K562 (cell line): ENCODE data around the gene DYNLT2. TPM values are rescaled to one million over a fixed set of nuclear protein-coding genes. Genes with fewer than 3 reads are reported as not detected.

ENCODE experiments used
- ARHGAP35 ChIP-seq: fragments of 450-650 bp; IDR thresholded peaks from 2 replicates; pipeline ENCODE4 v1.6.1; 2018; ENCODE audit not compliant: partially characterized antibody
- ARID1B ChIP-seq: fragments of 450-650 bp; IDR thresholded peaks from 2 replicates; pipeline ENCODE4 v1.6.1; 2016; ENCODE audit warnings: antibody characterized with exemption, mild to moderate bottlenecking, inconsistent platforms
- EWSR1 ChIP-seq: fragments of 450-650 bp; IDR thresholded peaks from 2 replicates; pipeline ENCODE4 v1.6.1; 2018; ENCODE audit warnings: borderline replicate concordance, mild to moderate bottlenecking, low read depth, moderate library complexity; ENCODE audit not compliant: partially characterized antibody
- GATAD2B ChIP-seq: fragments of 450-650 bp; IDR thresholded peaks from 2 replicates; pipeline ENCODE4 v1.6.1; 2017; ENCODE audit warnings: mild to moderate bottlenecking, borderline replicate concordance
- HDAC2 ChIP-seq: fragments of 450-650 bp; IDR thresholded peaks from 2 replicates; pipeline ENCODE4 v1.6.1; 2016; ENCODE audit warnings: mild to moderate bottlenecking
- KLF10 ChIP-seq: fragments of 250-450 bp; sonication (Bioruptor Pico); IDR thresholded peaks from 2 replicates; pipeline ENCODE4 v1.6.1; 2021; ENCODE audit warnings: matching md5 sums
- NFIC ChIP-seq: fragments of 450-650 bp; IDR thresholded peaks from 2 replicates; pipeline ENCODE4 v1.6.1; 2017; ENCODE audit warnings: mild to moderate bottlenecking, inconsistent platforms
- NUFIP1 ChIP-seq: fragments of 450-650 bp; IDR thresholded peaks from 2 replicates; pipeline ENCODE4 v1.6.1; 2018; ENCODE audit not compliant: partially characterized antibody
- OTX1 ChIP-seq: fragments of 450-650 bp; formaldehyde crosslinking; IDR thresholded peaks from 2 replicates; pipeline ENCODE4 v1.4.0; 2022; ENCODE audit warnings: mild to moderate bottlenecking
- PHTF2 ChIP-seq: fragments of 250-450 bp; sonication (Bioruptor Pico); IDR thresholded peaks from 2 replicates; pipeline ENCODE4 v1.5.0; 2021; ENCODE audit warnings: mild to moderate bottlenecking
- PKNOX1 ChIP-seq: fragments of 450-650 bp; IDR thresholded peaks from 2 replicates; pipeline ENCODE4 v1.6.1; 2016
- RNF2 ChIP-seq: sonication (generic); IDR thresholded peaks from 2 replicates; pipeline ENCODE4 v1.6.1; 2016
- SRSF9 ChIP-seq: fragments of 200-400 bp; formaldehyde crosslinking; IDR thresholded peaks from 2 replicates; pipeline ENCODE4 v1.6.1; 2017; ENCODE audit warnings: low read depth, low read length, borderline replicate concordance
- TCF7L2 ChIP-seq: fragments of 150-350 bp; IDR thresholded peaks from 2 replicates; pipeline ENCODE4 v1.6.1; 2016; ENCODE audit warnings: low read depth, mild to moderate bottlenecking, low read length, moderate library complexity
- ZNF449 ChIP-seq: fragments of 250-450 bp; sonication (Bioruptor Pico); IDR thresholded peaks from 2 replicates; pipeline ENCODE4 v1.8.0; 2022; ENCODE audit warnings: moderate library complexity, mild to moderate bottlenecking, inconsistent platforms
- ZNF583 ChIP-seq: fragments of 250-450 bp; sonication (Bioruptor Pico); IDR thresholded peaks from 2 replicates; pipeline ENCODE4 v1.4.0; 2020
- ZNF592 ChIP-seq: fragments of 450-650 bp; IDR thresholded peaks from 2 replicates; pipeline ENCODE4 v1.6.1; 2017; ENCODE audit warnings: antibody characterized with exemption, mild to moderate bottlenecking
- ZNF699 ChIP-seq: fragments of 250-450 bp; sonication (Bioruptor Pico); IDR thresholded peaks from 2 replicates; pipeline ENCODE4 v1.8.0; 2021; ENCODE audit warnings: mild to moderate bottlenecking, moderate library complexity; ENCODE audit not compliant: insufficient replicate concordance
- polyA plus RNA-seq, 8 experiments: library from polyadenylated mRNA; depleted of rRNA in 4 of 8; stranded (reverse) in 5 of 8; unstranded in 3 of 8; fragments of >200 nt; fragmentation: Nextera tagmentation in 2 of 8; fragmentation: Illumina TruSeq in 1 of 8; extraction: Ambion mirVana in 2 of 8; extraction: Trizol in 1 of 8; gene quantifications; 2 replicates each; pipeline versions ENCODE4 v1.2.1 to v1.2.3, GENCODE V29; 2011 to 2014; ENCODE audit warnings: inconsistent platforms in 1 of 8, missing spikeins in 1 of 8
- total RNA-seq, 7 experiments: library from RNA; depleted of rRNA in 6 of 7; stranded (reverse); fragments of >200 nt in 6 of 7; fragmentation: Illumina TruSeq in 2 of 7; extraction: Trizol in 2 of 7; gene quantifications; 2 replicates each; pipeline versions ENCODE4 v1.2.1 to v1.2.3, GENCODE V29; 2011 to 2021; ENCODE audit warnings: low replicate concordance in 1 of 7
- TF ChIP-seq, protein P1 (sequence below), 2 experiments: fragments of 450-650 bp; IDR thresholded peaks; 2 replicates each; pipeline ENCODE4 v1.6.1; 2018; ENCODE audit warnings: mild to moderate bottlenecking in 2 of 2, low read depth in 1 of 2; ENCODE audit not compliant: partially characterized antibody in 2 of 2

DYNLT2 gene
- total and polyA plus RNA-seq, 9 of the 15 experiments (the other 6 are each of a cell fraction or from before 2014, with no cell fraction given) = 2.0 to 12.8 (median 6.3) TPM

DNA sequence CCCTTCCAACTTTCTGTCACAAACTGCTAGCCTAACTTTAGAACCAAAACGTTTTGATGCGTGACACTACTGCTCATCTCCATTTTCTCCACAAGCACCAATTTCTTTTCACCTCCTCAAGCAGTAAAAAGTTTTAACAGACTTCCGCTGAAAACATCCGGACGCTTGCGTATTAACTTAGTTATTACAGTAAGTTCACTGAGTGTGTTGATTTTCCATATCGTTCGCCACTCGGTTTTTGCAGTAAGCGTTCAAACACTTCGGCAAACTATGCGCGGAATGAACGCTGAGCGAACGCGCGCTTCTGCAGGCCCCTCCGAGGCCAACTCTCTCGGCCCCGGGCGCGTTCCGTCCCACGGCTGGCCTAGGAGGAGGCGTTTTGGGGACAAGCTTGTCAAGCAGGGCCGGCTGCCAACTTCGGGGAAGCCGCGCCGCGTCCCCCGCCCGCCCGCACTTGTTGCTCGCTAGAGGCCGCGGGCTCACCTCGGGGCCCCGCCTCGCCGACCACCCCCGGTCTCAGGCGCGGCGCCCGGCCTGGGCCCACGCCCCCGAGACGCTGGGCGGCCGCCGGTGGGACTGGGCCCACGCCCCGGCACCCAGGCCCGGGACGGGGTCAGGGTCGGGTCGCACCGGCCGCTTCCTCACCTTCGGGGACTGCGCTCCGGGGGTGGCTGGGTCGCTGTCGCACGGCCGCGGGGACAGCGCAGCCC is 28.0 kb downstream of the DYNLT2 start (continued):
- TF ChIP-seq NUFIP1 = no peak
- no peak for TF ChIP-seq SRSF9
- TF ChIP-seq ZNF592 = no peak
- TF ChIP-seq PHTF2 (CRISPR knock-in tag) = no peak
- no peak for TF ChIP-seq ZNF699 (CRISPR knock-in tag)
- no peak for TF ChIP-seq ZNF583 (CRISPR knock-in tag)
- no peak for TF ChIP-seq EWSR1
- 0 out of 2 replicates have a peak, but pooled peaks have one; percentile 44 for TF ChIP-seq OTX1 (CRISPR knock-in tag)
- peak; percentile 86 for TF ChIP-seq NFIC
- TF ChIP-seq ZNF449 (CRISPR knock-in tag) = no peak
- TF ChIP-seq PKNOX1 = no peak
- TF ChIP-seq KLF10 (CRISPR knock-in tag) = no peak
- no peak for TF ChIP-seq TCF7L2
- peak; percentile 86 for TF ChIP-seq GATAD2B
- no peak for TF ChIP-seq ARHGAP35
- no peak for TF ChIP-seq ARID1B
- TF ChIP-seq HDAC2 = no peak
- TF ChIP-seq RNF2 = no peak
- TF ChIP-seq, protein P1, sequence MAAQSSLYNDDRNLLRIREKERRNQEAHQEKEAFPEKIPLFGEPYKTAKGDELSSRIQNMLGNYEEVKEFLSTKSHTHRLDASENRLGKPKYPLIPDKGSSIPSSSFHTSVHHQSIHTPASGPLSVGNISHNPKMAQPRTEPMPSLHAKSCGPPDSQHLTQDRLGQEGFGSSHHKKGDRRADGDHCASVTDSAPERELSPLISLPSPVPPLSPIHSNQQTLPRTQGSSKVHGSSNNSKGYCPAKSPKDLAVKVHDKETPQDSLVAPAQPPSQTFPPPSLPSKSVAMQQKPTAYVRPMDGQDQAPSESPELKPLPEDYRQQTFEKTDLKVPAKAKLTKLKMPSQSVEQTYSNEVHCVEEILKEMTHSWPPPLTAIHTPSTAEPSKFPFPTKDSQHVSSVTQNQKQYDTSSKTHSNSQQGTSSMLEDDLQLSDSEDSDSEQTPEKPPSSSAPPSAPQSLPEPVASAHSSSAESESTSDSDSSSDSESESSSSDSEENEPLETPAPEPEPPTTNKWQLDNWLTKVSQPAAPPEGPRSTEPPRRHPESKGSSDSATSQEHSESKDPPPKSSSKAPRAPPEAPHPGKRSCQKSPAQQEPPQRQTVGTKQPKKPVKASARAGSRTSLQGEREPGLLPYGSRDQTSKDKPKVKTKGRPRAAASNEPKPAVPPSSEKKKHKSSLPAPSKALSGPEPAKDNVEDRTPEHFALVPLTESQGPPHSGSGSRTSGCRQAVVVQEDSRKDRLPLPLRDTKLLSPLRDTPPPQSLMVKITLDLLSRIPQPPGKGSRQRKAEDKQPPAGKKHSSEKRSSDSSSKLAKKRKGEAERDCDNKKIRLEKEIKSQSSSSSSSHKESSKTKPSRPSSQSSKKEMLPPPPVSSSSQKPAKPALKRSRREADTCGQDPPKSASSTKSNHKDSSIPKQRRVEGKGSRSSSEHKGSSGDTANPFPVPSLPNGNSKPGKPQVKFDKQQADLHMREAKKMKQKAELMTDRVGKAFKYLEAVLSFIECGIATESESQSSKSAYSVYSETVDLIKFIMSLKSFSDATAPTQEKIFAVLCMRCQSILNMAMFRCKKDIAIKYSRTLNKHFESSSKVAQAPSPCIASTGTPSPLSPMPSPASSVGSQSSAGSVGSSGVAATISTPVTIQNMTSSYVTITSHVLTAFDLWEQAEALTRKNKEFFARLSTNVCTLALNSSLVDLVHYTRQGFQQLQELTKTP (IDR thresholded peaks at IDR 0.05; ENCODE audit: low read depth in 1 of 2, partially characterized antibody in 2 of 2) = no peak
